GM21515 (cell line): ENCODE measurements around the gene OIT3.
"Not testable (repeated sequence)": the region's sequence is repeated elsewhere in the genome, so short reads cannot be mapped to it uniquely, and the experiment has no call there.

Experiments
- ATAC-seq: cut with Tn5 transposase; IDR thresholded peaks from one replicate; pipeline ENCODE4 v1.9.1; 2021; ENCODE audit not compliant: unreplicated experiment

OIT3 gene

GRCh38 chr10:72899545-72899944 lies 6.0 kb downstream of the OIT3 start:
- no peak for ATAC-seq

- not testable (repeated sequence) for ATAC-seq
Measured at GRCh38 chr10:72903941-72904446, 10.5 kb downstream of the OIT3 start.

GRCh38 chr10:72904806-72905205 lies 11.3 kb downstream of the OIT3 start:
- ATAC-seq: no peak

- ATAC-seq: no peak
Measured at GRCh38 chr10:72906446-72906845, 12.9 kb downstream of the OIT3 start.

GRCh38 chr10:72910705-72911104 lies 17.2 kb downstream of the OIT3 start:
- ATAC-seq: no peak

- ATAC-seq: no peak
Measured at GRCh38 chr10:72911758-72912157, 18.2 kb downstream of the OIT3 start.

GRCh38 chr10:72912736-72913135 lies 19.2 kb downstream of the OIT3 start:
- ATAC-seq: no peak

- ATAC-seq: no peak
Measured at GRCh38 chr10:72913287-72913686, 19.7 kb downstream of the OIT3 start.

GRCh38 chr10:72917201-72917600 lies 23.7 kb downstream of the OIT3 start:
- not testable (repeated sequence) for ATAC-seq

- not testable (repeated sequence) for ATAC-seq
Measured at GRCh38 chr10:72917803-72918332, 24.3 kb downstream of the OIT3 start.

- no peak for ATAC-seq
Measured at GRCh38 chr10:72918352-72918751, 24.8 kb downstream of the OIT3 start.

- ATAC-seq: not testable (repeated sequence)
Measured at GRCh38 chr10:72921147-72921683, 27.7 kb downstream of the OIT3 start.

- no peak for ATAC-seq
Measured at GRCh38 chr10:72924351-72924750, 30.8 kb downstream of the OIT3 start.

GRCh38 chr10:72925951-72926465 lies 32.5 kb downstream of the OIT3 start:
- no peak for ATAC-seq

- no peak for ATAC-seq
Measured at GRCh38 chr10:72927485-72927884, 33.9 kb downstream of the OIT3 start.

GRCh38 chr10:72928798-72929197 lies 35.3 kb downstream of the OIT3 start:
- ATAC-seq: no peak

GRCh38 chr10:72930276-72930675 lies 36.7 kb downstream of the OIT3 start:
- ATAC-seq: no peak

GRCh38 chr10:72932259-72933015 lies 38.9 kb downstream of the OIT3 start:
- ATAC-seq: no peak

- ATAC-seq: no peak
Measured at GRCh38 chr10:72935361-72935760, 41.8 kb downstream of the OIT3 start.

- ATAC-seq: no peak
Measured at GRCh38 chr10:72943498-72944234, 50.1 kb downstream of the OIT3 start.

- ATAC-seq: no peak
Measured at GRCh38 chr10:72946963-72947362, 53.4 kb downstream of the OIT3 start.
